Nasal cavity respiratory epithelium epithelial cell of viscerocranial mucosa (primary cell): ENCODE results near the gene PRRX2. TPM values are rescaled to one million over a fixed set of nuclear protein-coding genes. Genes with fewer than 3 reads are reported as not detected.

Experiments used
- total RNA-seq: library from RNA; depleted of rRNA; stranded (reverse); fragments of >200 nt; gene quantifications from 2 replicates; pipeline ENCODE4 v1.2.3, GENCODE V29; 2014

Gene PRRX2
- total RNA-seq, result under 0.01 and 0.14 TPM in 2 replicates

DNA sequence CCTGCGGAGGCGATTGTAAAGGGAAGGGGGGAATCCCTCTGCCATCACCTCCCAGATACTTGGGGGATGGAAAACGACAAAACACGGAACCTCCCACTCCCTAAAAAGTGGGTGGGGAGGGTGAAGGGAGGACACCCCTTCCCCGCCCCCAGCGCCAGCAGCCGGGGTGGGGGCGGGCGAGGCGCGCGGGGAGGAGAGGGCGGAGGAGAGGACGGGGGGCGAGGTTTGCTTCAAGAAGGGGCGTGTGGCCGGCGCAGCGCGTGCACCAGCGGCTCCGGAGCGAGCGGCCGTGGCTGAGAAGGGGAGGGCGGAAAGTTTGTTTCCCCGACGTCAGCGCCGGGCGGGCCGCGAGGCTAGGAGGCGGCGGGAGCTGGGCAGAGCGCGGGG lies at the start of gene PRRX2:
TSS of gene PRRX2 (plus strand) at position 259 of the 387 bp plus-strand sequence. CDS start 221 bp downstream, outside the sequence.

DNA sequence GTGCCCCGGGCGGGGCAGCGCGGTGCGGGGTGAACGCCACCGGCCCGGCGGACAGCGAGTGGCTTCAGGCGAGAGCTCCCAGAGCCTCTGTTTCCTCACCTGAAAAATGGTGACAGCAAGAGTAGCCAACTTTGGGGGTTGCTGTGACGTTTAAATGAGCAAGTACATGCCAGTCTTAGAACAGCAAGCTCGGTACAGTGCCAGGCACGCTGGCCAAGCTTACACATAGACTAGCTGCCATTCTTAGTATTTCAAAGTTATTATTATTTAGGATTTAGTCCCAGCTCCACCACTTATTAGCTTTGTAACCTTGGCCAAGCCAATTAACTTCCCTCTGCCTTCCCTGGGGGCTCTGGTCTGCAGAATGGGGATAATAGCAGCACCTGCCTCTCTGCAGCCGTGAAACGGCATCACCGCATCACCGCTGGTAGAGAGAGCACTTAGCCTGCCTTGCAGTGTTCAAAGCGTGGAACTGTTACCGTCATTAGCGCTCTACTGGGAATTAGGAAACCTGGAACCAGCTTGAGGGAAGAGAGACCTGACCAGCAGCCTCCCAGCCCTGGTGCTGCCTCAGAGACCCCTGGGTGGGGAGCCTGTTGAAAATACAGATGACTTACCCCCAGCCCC lies 44.7 kb upstream of the PRRX2 start, which contains the start of gene C9orf50:
TSS of gene C9orf50 (minus strand) at position 433 of the 627 bp plus-strand sequence. CDS start 527 bp downstream, outside the sequence.

DNA sequence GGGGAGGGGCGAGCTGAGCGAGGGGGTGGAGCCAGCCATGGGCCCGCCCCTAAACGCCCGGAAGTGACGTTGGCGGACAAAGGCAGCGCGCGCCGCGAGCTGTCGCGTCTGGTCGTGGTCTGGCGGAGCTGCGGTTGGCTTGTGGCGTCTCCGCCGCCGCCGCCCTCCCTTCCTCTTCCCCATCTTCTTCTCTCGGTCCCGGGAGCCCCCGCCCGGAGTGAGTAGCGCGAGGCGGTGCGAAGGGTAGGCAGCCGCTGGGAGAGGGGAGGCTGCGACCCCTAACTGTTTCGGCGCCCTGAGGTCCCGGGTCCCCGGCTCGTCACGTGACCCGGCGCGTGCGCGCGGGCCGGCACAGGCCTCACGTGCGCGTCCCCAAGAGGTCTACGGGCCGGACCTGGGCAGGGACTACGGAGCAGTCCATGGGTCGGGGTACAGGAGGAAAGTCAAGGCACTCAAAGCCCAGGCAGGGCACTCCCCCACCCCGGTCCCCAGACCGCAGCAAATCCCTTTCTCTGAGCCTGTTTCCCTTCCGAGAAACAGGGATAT lies 39.3 kb upstream of the PRRX2 start, which contains the start of gene NTMT1:
TSS of gene NTMT1 (plus strand) at position 85 of the 546 bp plus-strand sequence. CDS start 6,541 bp downstream, outside the sequence.

DNA sequence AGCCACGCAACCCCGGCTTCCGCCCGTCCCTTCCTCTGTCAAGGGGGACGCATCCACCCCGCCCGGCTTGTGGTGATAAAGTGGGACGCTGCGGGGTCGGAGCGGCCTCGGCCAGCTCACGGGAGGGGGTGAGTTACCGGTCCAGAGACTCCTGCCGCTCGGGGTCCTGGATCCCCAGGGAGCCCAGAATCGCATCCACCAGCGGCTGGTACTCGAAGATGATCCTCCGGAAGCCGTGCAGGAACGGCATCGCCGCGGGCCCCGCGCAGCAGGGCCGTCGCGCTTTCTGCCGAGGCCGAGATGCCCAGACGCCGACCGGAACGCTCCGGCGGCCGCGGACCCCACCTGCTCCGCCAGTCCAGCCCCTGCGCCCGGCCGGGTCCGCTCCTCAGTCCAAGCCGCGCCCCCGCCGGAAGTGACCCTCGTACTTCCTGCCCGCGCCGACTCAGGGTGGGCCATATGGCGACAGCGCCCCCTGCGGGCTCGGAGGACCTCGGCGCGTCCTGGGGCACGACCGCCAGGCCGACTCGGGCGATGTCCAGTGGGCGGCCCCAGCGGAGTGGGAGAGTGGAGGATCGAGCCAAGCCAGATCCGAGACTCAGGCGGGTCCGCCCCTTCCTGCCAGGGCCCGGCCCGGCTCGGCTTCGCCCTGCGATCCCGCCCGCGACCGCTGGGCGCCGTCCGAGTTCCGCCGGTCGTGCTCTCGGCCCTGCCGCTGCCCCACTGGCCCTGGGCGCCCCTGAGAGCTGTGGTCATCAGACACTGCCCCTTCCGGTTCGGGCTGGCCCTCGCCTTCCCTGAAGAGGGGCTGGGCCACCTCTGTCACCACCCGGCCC lies 23.5 kb upstream of the PRRX2 start, which contains the start of gene ASB6:
TSS of gene ASB6 (minus strand) at position 402 of the 836 bp plus-strand sequence. CDS start at position 250, 152 bp downstream.

DNA sequence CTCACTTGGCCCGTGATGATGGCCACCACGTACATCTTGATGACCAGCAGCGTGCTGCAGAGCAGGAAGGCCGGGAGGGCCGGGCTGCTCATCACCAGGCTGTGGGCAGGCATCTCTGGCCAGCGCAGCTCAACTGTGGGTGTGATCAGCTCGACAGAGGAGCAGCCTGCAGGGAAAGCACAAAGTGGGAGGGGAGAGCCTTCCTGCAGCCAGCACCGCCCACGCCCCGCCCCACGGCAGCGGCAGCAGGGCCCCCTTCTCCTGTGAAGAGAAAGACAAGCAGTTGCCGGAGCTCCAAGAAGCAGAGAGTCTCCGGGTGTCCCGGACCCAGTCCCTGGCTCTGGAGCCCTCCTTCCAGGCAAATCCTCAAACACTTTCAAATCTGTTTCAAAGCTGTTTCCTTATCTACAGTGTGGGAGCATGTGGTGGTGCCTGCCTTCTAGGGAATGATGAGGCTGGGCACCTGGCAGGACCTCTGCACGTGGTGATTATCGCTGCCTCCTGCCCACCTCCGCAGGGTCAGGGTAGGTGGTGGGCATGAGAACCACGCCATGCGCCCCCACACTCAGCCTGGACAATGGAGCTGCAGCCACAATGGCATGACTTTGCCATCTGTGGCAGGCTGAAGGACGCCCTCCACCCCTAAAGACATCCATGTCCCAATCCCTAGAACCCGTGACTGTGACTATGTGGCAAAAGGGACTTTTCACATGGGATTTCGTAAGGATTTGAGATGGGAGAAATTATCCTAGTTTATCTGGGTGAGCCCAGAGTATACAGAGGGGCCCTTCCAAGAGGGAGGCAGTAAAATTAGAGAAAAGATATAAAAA lies 87.7 kb downstream of the PRRX2 start, which contains the start of gene PTGES:
TSS of gene PTGES (minus strand) at position 143 of the 830 bp plus-strand sequence. CDS start at position 113, 30 bp downstream.

Other genes with a start within 250 kb of the PRRX2 start
- gene C9orf50, start 44.5 kb upstream of the PRRX2 start, total RNA-seq, result not detected in 2 replicates
- 28.9 and 34.2 TPM in 2 replicates for gene NTMT1, start 39.5 kb upstream of the PRRX2 start, total RNA-seq
- gene ASB6, start 23.5 kb upstream of the PRRX2 start, total RNA-seq, result 11.3 and 19.8 TPM in 2 replicates
- gene PTGES, start 87.4 kb downstream of the PRRX2 start, total RNA-seq, result 7.2 and 11.0 TPM in 2 replicates
- 29.0 and 30.5 TPM in 2 replicates for gene TOR1B, start 137.5 kb downstream of the PRRX2 start, total RNA-seq
- 19.5 and 36.1 TPM in 2 replicates for gene TOR1A, start 158.5 kb downstream of the PRRX2 start, total RNA-seq
- 54.5 and 73.5 TPM in 2 replicates for gene C9orf78, start 169.6 kb downstream of the PRRX2 start, total RNA-seq
- gene USP20, start 169.8 kb downstream of the PRRX2 start, total RNA-seq, result 9.6 and 13.4 TPM in 2 replicates